COR-L47 (cell line): ENCODE data around the gene TPCN2.
"Not testable (repeated sequence)": the region's sequence is repeated elsewhere in the genome, so short reads cannot be mapped to it uniquely, and the experiment has no call there.

Experiments
- DNase-seq: peaks from one replicate; lab custom pipeline; 2025; lab: John Stamatoyannopoulos, UW

Gene TPCN2

DNA sequence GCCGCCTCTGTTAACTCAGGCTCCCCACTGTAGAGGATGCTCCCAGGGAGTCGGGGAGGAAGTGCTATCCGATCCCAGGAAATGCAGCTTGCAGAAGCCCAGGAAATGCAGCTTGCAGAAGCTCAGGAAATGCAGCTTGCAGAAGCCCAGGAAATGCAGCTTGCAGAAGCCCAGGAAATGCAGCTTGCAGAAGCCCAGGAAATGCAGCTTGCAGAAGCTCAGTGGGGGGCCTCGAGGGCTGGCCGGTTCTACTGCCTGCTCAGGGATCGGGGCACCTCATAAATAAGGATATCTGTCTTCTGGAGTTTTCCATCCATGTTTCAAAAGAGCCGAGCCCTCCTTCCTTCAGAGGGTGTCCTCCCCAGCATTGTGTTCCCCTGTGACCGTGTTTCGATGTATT is 81.9 kb downstream of the TPCN2 start:
- no peak for DNase-seq

DNA sequence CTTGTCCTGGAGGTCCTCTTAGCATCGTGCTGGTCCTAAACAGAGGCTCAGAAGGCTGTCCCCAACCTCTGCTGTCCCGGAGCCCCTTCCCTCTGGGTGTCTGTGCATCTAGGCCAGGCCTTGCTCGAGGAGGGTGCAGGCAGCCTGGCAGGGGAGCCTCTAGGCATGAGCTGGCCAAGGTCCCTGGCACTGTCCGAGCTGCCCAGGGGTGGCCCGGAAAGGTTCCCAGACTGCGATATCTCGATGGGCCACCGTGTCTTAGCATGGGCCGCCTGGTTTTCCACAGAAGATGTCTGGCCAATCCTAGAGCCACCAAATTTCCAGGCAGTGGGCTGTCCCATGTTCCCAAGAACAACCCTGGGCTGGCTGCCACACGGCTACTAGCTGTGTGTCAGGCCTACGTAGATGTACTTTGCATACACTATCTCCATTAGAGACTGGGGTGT is 82.4 kb downstream of the TPCN2 start:
- no peak for DNase-seq

- DNase-seq: peak; percentile 23
These were observed 83.0 kb downstream of the TPCN2 start for GRCh38 chr11:69131644-69132300.

- no peak for DNase-seq
These were observed 83.6 kb downstream of the TPCN2 start for GRCh38 chr11:69132301-69132670.

GRCh38 chr11:69133251-69133650 is 84.5 kb downstream of the TPCN2 start:
- no peak for DNase-seq

- not testable (repeated sequence) for DNase-seq
These were observed 85.5 kb downstream of the TPCN2 start for GRCh38 chr11:69134182-69134581.

DNA sequence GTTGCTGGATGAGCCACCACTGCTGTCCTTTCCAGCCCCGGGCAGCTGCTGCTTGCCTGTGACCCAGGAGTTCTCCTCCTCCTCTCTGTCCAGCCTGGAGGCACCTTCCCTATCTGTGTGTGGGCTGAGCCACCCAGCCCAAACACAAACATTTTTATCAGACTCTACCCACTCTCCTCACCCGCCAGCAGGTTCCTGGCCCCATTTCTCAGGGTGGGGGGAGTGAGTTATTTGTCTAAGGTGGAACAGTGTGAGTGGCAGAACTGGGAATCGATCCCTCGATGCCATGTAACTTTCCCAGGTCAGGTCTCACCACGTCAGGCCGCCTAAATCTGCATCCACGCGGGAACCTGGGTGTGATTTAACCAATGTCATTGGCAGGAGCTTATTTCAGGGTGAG is 86.2 kb downstream of the TPCN2 start:
- no peak for DNase-seq

GRCh38 chr11:69135420-69136363 is 87.0 kb downstream of the TPCN2 start:
- DNase-seq: no peak

DNA sequence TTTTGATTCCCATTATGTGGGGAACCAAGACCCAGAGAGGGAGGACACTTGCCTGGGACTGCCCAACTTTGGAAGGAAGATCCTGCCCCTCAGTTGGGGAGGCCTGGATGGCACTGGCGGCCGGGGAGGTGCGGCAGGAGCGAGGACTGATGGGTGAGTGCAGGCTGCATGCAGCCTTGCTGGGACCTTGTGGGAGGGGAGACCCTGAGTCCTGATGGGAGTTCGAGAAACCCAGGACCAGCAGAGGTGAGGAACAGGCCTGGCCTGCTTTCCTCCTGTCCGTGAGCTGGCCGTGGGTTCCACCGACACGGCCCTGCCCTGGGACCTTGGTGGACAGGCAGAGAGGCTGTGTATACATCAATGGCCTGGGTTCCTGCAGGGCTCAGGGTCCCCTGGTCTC is 87.7 kb downstream of the TPCN2 start:
- no peak for DNase-seq

DNA sequence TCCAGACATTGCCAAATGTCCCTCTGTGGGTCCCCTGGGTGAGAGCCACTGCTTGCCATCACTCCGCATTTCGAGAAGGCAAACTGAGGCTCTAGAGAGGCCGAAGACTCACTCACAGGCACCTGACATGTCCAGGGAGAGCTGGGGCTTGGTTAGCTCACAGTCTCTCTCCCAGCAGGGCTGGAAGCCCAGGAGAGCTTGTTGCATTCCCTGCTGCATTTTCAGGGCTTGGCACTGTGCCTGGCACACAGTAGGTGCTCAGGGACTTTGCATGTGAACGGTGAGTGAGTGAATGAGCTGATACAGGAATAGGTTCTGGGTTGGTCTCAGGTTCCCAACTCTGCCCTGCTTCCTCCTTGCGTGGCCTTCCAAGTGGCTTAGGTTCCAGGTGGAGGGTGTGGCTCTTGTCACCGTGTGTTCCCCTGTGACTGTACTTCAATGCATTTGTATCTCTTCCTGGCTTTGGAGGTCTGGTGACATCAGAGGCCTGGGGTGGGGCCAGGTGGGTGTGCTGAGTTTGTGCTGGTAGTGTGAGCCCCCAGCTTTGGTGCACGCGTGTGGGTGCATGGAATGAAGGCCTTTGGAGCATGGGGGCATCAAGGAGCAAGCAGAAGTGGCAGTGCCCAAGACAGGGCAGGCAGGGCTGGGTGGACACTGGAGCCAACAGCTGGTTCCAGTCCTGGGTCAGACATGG is 88.6 kb downstream of the TPCN2 start:
- no peak for DNase-seq

GRCh38 chr11:69138265-69138664 is 89.5 kb downstream of the TPCN2 start:
- DNase-seq: no peak

GRCh38 chr11:69140161-69140560 is 91.4 kb downstream of the TPCN2 start:
- not testable (repeated sequence) for DNase-seq

DNA sequence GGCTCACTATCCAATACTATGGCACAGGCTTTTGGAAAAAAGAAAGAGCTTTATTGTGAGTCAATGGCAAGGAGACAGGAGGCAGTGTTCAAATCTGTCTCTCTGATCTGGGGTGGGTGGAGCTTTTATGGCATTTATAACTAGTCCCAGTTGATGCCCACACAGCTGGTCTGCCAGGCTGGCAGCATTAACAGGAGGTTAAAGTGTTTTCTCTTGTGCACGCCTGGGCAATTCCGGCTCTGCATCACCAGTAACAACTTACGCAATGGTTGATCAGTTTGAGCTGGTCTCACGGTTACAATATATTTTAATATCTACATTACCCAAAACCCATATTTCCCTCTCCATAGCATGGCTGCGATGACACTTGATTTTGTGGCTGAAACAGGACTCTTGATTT is 91.9 kb downstream of the TPCN2 start:
- DNase-seq: no peak

GRCh38 chr11:69141742-69142141 is 93.0 kb downstream of the TPCN2 start:
- DNase-seq: no peak

- DNase-seq: no peak
These were observed 94.2 kb downstream of the TPCN2 start for GRCh38 chr11:69142895-69143294.

GRCh38 chr11:69144316-69145049 is 95.8 kb downstream of the TPCN2 start:
- no peak for DNase-seq

DNA sequence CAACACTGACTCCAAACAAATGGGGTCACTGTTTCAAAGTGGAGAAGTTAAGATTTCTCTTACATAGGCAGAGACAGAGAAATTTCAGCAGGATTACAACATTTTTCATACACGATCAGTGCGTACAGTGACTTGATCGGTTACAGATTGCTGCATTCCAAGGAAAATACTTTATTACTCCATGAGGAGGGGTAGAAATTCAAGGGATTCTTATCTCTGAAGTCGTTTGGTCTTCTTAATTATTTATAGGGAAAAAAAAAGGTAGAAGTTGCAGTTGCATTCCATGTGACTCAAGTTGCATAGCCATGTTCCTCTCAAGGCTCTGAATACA is 96.3 kb downstream of the TPCN2 start:
- DNase-seq: no peak

GRCh38 chr11:69148377-69148762 is 99.6 kb downstream of the TPCN2 start:
- DNase-seq: no peak

DNA sequence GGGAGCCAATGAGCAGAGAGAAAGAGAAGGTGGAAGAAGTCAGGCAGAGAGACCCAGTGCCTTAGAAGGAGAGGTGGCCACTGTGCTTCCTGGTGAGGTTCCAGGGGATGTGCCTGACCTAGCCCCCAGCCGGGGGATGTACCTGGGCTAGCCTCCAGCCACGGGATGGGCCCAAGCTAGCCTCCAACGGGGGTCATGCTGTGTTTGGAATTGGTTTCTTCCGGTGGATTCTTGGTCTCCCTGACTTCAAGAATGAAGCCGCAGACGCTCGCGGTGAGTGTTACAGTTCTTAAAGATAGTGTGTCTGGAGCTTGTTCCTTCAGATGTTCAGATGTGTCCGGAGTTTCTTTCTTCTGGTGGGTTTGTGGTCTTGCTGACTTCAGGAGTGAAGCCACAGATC is 100.1 kb downstream of the TPCN2 start:
- no peak for DNase-seq

DNA sequence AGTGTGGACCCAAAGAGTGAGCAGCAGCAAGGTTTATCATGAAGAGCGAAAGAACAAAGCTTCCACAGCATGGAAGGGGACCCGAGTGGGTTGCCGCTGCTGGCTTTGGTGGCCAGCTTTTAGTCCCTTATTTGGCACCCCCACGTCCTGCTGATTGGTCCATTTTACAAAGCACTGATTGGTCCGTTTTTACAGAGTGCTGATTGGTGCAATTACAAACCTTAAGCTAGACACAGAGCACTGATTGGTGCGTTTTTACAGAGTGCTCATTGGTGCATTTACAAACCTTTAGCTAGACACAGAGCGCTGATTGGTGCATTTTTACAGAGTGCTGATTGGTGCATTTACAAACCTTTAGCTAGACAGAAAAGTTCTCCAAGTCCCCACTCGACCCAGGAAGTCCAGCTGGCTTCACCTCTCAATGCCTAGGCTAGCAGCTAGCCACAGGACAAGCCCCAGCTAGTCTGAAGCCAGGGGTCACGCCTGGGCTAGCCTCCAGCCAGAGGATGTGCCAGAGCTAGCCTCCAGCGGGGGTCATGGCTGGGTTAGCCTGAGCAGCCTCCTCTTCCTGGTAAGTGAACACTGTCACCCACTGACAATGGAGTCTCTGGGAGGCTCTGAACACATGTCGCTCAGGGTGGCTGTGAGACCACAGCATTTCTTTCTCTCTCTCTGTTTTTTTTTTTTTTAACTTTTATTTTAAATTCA is 100.8 kb downstream of the TPCN2 start:
- DNase-seq: not testable (repeated sequence)

DNA sequence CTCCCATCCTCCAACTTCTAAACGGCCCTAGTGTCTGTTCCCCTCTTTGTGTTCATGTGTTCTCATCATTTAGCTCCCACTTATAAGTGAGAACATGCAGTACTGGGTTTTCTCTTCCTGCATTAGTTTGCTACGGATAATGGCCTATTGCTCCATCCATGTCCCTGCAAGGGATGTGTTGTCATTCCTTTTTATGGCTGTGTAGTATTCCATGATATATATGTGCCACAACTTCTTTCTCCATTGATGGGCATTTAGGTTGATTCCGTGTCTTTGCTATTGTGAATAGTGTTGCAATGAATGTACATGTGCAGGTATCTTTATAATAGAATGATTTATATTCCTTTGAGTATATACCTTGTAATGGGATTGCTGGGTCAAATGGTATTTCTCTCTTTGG is 101.4 kb downstream of the TPCN2 start:
- no peak for DNase-seq

GRCh38 chr11:69151836-69152235 is 103.1 kb downstream of the TPCN2 start:
- no peak for DNase-seq
